Pancreas (tissue), 10 donors: Measurements from ENCODE around the gene XPO6. TPM values are rescaled to one million over a fixed set of nuclear protein-coding genes. Genes with fewer than 3 reads are reported as not detected.

Experiments used
- ATAC-seq, 4 donors: fragments of 200-7000 bp; cut with Tn5 transposase; one replicate each; pipeline versions ENCODE4 v1.8.0 to v1.9.1; 2020; ENCODE audit warnings: mild to moderate bottlenecking in 4 of 4, moderate library complexity in 4 of 4
- DNase-seq, 6 donors: peaks; one replicate each; pipeline ENCODE4 v3.0.0-alpha.2; 2020
- FAIRE-seq: peaks from 2 replicates; lab custom pipeline; 2012; peaks lifted over from hg19 to GRCh38; lab: Jason Lieb, UNC
- H3K27ac ChIP-seq, 4 donors: fragments of 200-600 bp; sonication (generic); 1 replicate in 3 of 4; 2 replicates in 1 of 4; pipeline versions ENCODE4 v1.5.0 to v1.8.0; 2020
- H3K27me3 ChIP-seq, 4 donors: fragments of 200-600 bp; one replicate each; pipeline ENCODE4 v1.8.0; 2021
- H3K36me3 ChIP-seq, 3 donors: fragments of 200-600 bp; sonication (generic) in 1 of 3; one replicate each; pipeline versions ENCODE4 v1.5.0 to v1.8.0; 2020 to 2021
- H3K4me1 ChIP-seq, 3 donors: fragments of 200-600 bp; one replicate each; pipeline ENCODE4 v1.8.0; 2021
- H3K4me3 ChIP-seq, 4 donors: fragments of 200-600 bp; sonication (generic) in 2 of 4; one replicate each; pipeline versions ENCODE4 v1.5.0 to v1.8.0; 2020 to 2021
- H3K9me3 ChIP-seq, 4 donors: fragments of 200-600 bp; one replicate each; pipeline ENCODE4 v1.8.0; 2021
- CTCF ChIP-seq, 4 donors: fragments of 200-600 bp; sonication (generic) in 3 of 4; IDR thresholded peaks; one replicate each; pipeline versions ENCODE4 v1.5.0 to v1.8.0; 2021; ENCODE audit warnings: antibody characterized with exemption in 4 of 4
- WGBS, 2 donors: extraction: QIAGEN DNeasy Blood & Tissue Kit; methylation state at CpG; one replicate each; pipeline ENCODE4 v1.1.7; 2013; 5-methylcytosine and 5-hydroxymethylcytosine counted together
- intact Hi-C, 3 donors: fragments of 100-400 bp; cut with DNase I; formaldehyde crosslinking; loops; one replicate each; pipeline versions ENCODE4 v1.11.1 to v1.14.2; 2022
- polyA plus RNA-seq, 2 donors: library from polyadenylated mRNA; stranded (reverse); fragments of 200-250 nt; gene quantifications; one replicate each; pipeline ENCODE4 v1.2.3, GENCODE V29; 2013
- total RNA-seq, 6 donors: library from RNA; stranded (reverse); fragmentation: NEBNext Ultra II Directional in 4 of 6; extraction: Animal tissue kit (Norgen Biotek cat#: 25700) in 4 of 6; gene quantifications; one replicate each; pipeline versions ENCODE4 v1.2.1 to v1.2.4, GENCODE V29; 2021 to 2023
- donor health status: healthy with polysubstance abuse.
- donor health status: DM: no; HTN: no; CAD: no; lungs with moderate emphysema.
- donor health status: DM: no; HTN: no; CAD: no.
- donor health status: control.
- donor health status: control.
- donor health status: Bipolar disorder and iron deficiency.
- donor health status: DM: yes; HTN: yes; CAD: no.
- donor health status: DM: no; HTN: no; CAD: no.
- donor health status: DM: no; HTN: no; CAD: no.
- donor health status: DM: yes; HTN: yes; CAD: no.

Gene XPO6
- total and polyA plus RNA-seq, 8 donors = 32.6 to 73.6 (median 38.5) TPM

DNA sequence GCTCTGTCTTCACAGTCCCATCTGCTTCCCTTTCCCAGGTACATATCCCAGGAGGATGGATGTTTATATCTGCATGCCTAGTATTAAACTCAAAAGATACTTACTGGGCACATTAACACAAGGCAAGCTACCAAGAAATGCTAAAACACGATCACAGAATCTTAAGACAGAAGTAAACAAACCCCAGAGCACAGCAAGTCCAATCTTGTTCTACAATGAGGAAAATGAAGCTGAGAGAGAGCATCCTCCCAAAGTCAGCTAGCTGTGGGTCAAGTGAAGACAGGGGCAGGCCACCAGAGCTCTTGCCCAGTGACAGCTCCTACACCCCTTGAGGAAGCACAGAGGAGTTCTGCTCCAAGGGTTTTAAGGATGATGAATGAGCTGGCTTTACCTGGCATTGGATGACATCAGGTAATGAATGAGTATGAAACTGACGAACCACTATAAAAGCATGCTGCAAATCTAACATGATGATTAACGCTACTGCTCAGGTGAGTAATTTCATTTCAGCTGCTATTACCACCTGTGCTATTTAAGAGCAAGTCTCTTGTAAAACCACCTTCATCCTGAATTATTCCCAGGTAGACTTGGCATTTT lies 20.3 kb downstream of the XPO6 start:
- H3K4me1 ChIP-seq = peaks cover 0 to 6% (median 0%) of the 10 kb centered on the region in 3 donors
- DNase-seq = no peak
- H3K36me3 ChIP-seq = no peaks in the 10 kb centered on the region
- H3K27me3 ChIP-seq = no peaks in the 10 kb centered on the region
- intact Hi-C loops = no loop called here
- 50 to 54% methylated on average over 3 of the region's 3 CpGs for WGBS, 2 donors
- FAIRE-seq = no peak
- no peak for TF ChIP-seq CTCF (IDR thresholded peaks at IDR 0.05)
- peak in 1 of 4 donors; percentile 25 for ATAC-seq
- H3K9me3 ChIP-seq = no peaks in the 10 kb centered on the region
- no peak overlapping the region for H3K27ac ChIP-seq
- H3K4me3 ChIP-seq = no peak overlapping the region

GRCh38 chr16:28189245-28189644 lies 22.5 kb downstream of the XPO6 start:
- ATAC-seq (no peak), FAIRE-seq (no peak), DNase-seq (no peak)
- intact Hi-C loops = no loop called here
- no peak for TF ChIP-seq CTCF (IDR thresholded peaks at IDR 0.05)
- 91 to 92% methylated on average over 3 of the region's 3 CpGs for WGBS, 2 donors
- Histone ChIP-seq H3K27ac (no peak overlapping the region), H3K27me3 (no peaks in the 10 kb centered on the region), H3K4me3 (no peak overlapping the region), H3K9me3 (no peaks in the 10 kb centered on the region), H3K36me3 (no peaks in the 10 kb centered on the region), H3K4me1 (peaks cover 0 to 6% (median 0%) of the 10 kb centered on the region in 3 donors)

DNA sequence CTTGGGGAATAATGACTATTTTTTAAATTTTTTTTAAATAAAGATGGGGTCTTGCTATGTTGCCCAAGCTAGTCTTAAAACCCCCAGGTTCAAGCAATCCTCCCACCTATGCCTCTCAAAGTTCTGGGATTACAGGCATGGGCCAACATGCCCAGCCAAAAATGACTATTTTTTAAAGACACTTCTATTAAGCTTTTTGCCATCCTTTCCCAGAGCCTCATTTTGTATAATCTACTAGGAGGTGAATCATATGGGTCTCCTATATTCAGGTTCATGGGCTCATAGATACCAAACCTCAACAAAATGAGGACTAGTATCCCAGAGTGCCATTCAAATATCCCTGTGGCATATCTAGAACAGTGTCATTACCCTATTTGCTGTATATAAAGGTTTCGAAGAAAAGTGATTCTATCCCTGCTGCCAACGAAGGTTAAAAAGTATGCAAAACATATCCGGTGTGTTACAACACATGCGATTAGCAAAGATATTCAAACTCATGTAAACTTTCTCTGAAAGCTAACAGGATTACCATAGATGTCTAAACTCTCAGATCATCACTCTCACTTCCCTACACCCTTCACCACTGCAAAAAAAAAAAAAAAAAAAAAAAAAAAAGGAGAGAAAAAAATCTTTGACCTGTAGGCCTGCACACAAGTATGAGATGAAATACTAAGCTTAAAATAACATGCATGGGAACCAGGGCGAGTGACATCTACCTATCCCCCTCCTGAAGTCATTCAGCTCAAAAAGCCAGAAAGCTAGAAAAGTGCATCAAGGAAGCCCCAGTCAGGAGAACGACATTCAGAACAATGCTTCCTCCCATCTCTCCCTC lies 23.5 kb downstream of the XPO6 start:
- 81 to 95% methylated on average over 6 of the region's 6 CpGs for WGBS, 2 donors
- FAIRE-seq (no peak), DNase-seq (no peak), ATAC-seq (peak in 2 of 4 donors; percentile 32 to 43)
- intact Hi-C loops = no loop called here
- Histone ChIP-seq H3K36me3 (no peaks in the 10 kb centered on the region), H3K4me1 (peaks cover 0 to 15% (median 9%) of the 10 kb centered on the region in 3 donors), H3K9me3 (no peaks in the 10 kb centered on the region), H3K4me3 (no peak overlapping the region), H3K27ac (no peak overlapping the region), H3K27me3 (no peaks in the 10 kb centered on the region)
- TF ChIP-seq CTCF (IDR thresholded peaks at IDR 0.05) = no peak

GRCh38 chr16:28187595-28188004 lies 24.2 kb downstream of the XPO6 start:
- WGBS, 2 donors = 71 to 77% methylated on average over 2 of the region's 2 CpGs

More at GRCh38 chr16:28187595-28188004, 24.2 kb downstream of the XPO6 start:
- Histone ChIP-seq H3K27me3 (no peaks in the 10 kb centered on the region), H3K4me3 (no peak overlapping the region), H3K9me3 (no peaks in the 10 kb centered on the region), H3K27ac (no peak overlapping the region), H3K36me3 (no peaks in the 10 kb centered on the region), H3K4me1 (peaks cover 0 to 22% (median 16%) of the 10 kb centered on the region in 3 donors)
- no peak for FAIRE-seq
- TF ChIP-seq CTCF (IDR thresholded peaks at IDR 0.05) = no peak
- DNase-seq = no peak
- ATAC-seq = peak in 2 of 4 donors; percentile 31 to 47
- intact Hi-C loops = no loop called here
